ENCODE results near the gene TBC1D22A. TPM values are rescaled to one million over a fixed set of nuclear protein-coding genes. Genes with fewer than 3 reads are reported as not detected.

Gene TBC1D22A
- total RNA-seq, 1 experiment from 2014 or later = 14.3 TPM

- Histone ChIP-seq H3K4me2 (ENCODE audit: low read length) (no peak overlapping the region), H3K9me3 (ENCODE audit: low read length) (no peaks in the 10 kb centered on the region), H3K4me1 (ENCODE audit: insufficient read depth, low read length) (no peaks in the 10 kb centered on the region), H3K4me3 (ENCODE audit: low read length) (no peak overlapping the region), H2AFZ (ENCODE audit: low read length) (no peak overlapping the region), H3K9ac (ENCODE audit: low read length) (no peak overlapping the region), H3K79me2 (ENCODE audit: low read length) (no peaks in the 10 kb centered on the region), H3F3A (ENCODE audit: low read length, unreplicated experiment) (no peaks in the 10 kb centered on the region), H3K9me2 (replicated peaks; ENCODE audit: low read length) (no peaks in the 10 kb centered on the region), H4K20me1 (ENCODE audit: low read length) (no peaks in the 10 kb centered on the region), H3K27me3 (ENCODE audit: low read length) (no peaks in the 10 kb centered on the region), H3K27ac (ENCODE audit: low read length) (no peak overlapping the region), H3K36me3 (ENCODE audit: low read depth, low read length) (no peaks in the 10 kb centered on the region)
- TF ChIP-seq EZH2phosphoT487 (IDR thresholded peaks at IDR 0.05; ENCODE audit: borderline replicate concordance, low read length) = no peak
- TF ChIP-seq CTCF (conservative IDR thresholded peaks at IDR 0.05; ENCODE audit: low read depth, low read length) = no peak
- no peak for TF ChIP-seq EZH2 (IDR thresholded peaks at IDR 0.05; ENCODE audit: low read length, unreplicated experiment)
- ChIA-PET CTCF (no interaction called here), POLR2A (ENCODE audit: unreplicated experiment) (no interaction called here)
- DNase-seq (no peak), ATAC-seq (no peak)
- intact Hi-C loops (cut with micrococcal nuclease) = no loop called here
- BruUV-seq (replicated peaks) = no TSS peak
These were observed 274.6 kb downstream of the TBC1D22A start for GRCh38 chr22:47036936-47037485.

GRCh38 chr22:47038206-47038835 is 275.9 kb downstream of the TBC1D22A start:
- Histone ChIP-seq H4K20me1 (ENCODE audit: low read length) (no peaks in the 10 kb centered on the region), H3K9me2 (replicated peaks; ENCODE audit: low read length) (no peaks in the 10 kb centered on the region), H3F3A (ENCODE audit: low read length, unreplicated experiment) (no peaks in the 10 kb centered on the region), H3K79me2 (ENCODE audit: low read length) (no peaks in the 10 kb centered on the region), H3K9ac (ENCODE audit: low read length) (no peak overlapping the region), H2AFZ (ENCODE audit: low read length) (no peak overlapping the region), H3K36me3 (ENCODE audit: low read depth, low read length) (no peaks in the 10 kb centered on the region), H3K4me1 (ENCODE audit: insufficient read depth, low read length) (no peaks in the 10 kb centered on the region), H3K9me3 (ENCODE audit: low read length) (no peaks in the 10 kb centered on the region), H3K4me2 (ENCODE audit: low read length) (no peak overlapping the region), H3K27me3 (ENCODE audit: low read length) (no peaks in the 10 kb centered on the region), H3K4me3 (ENCODE audit: low read length) (no peak overlapping the region), H3K27ac (ENCODE audit: low read length) (no peak overlapping the region)
- TF ChIP-seq EZH2phosphoT487 (IDR thresholded peaks at IDR 0.05; ENCODE audit: borderline replicate concordance, low read length) = no peak
- TF ChIP-seq CTCF (conservative IDR thresholded peaks at IDR 0.05; ENCODE audit: low read depth, low read length) = no peak
- TF ChIP-seq EZH2 (IDR thresholded peaks at IDR 0.05; ENCODE audit: low read length, unreplicated experiment) = no peak
- no peak for DNase-seq
- ATAC-seq = no peak
- intact Hi-C loops (cut with micrococcal nuclease) = no loop called here
- ChIA-PET POLR2A (ENCODE audit: unreplicated experiment) (no interaction called here), CTCF (no interaction called here)
- BruUV-seq (replicated peaks) = no TSS peak

GRCh38 chr22:47039356-47039755 is 276.9 kb downstream of the TBC1D22A start:
- H3K9me3 ChIP-seq (ENCODE audit: low read length) = no peaks in the 10 kb centered on the region
- DNase-seq (no peak), ATAC-seq (no peak)
- CTCF ChIA-PET = no interaction called here
- no peaks in the 10 kb centered on the region for H3K79me2 ChIP-seq (ENCODE audit: low read length)
- H3K9me2 ChIP-seq (replicated peaks; ENCODE audit: low read length) = no peaks in the 10 kb centered on the region
- no peaks in the 10 kb centered on the region for H3F3A ChIP-seq (ENCODE audit: low read length, unreplicated experiment)
- H3K27ac ChIP-seq (ENCODE audit: low read length) = no peak overlapping the region
- no peak for TF ChIP-seq EZH2 (IDR thresholded peaks at IDR 0.05; ENCODE audit: low read length, unreplicated experiment)
- no peak for TF ChIP-seq EZH2phosphoT487 (IDR thresholded peaks at IDR 0.05; ENCODE audit: borderline replicate concordance, low read length)
- no peak for TF ChIP-seq CTCF (conservative IDR thresholded peaks at IDR 0.05; ENCODE audit: low read depth, low read length)
- BruUV-seq (replicated peaks) = no TSS peak
- POLR2A ChIA-PET (ENCODE audit: unreplicated experiment) = no interaction called here
- H3K27me3 ChIP-seq (ENCODE audit: low read length) = no peaks in the 10 kb centered on the region
- no peak overlapping the region for H3K4me2 ChIP-seq (ENCODE audit: low read length)
- no peak overlapping the region for H2AFZ ChIP-seq (ENCODE audit: low read length)
- intact Hi-C loops (cut with micrococcal nuclease) = no loop called here
- H4K20me1 ChIP-seq (ENCODE audit: low read length) = no peaks in the 10 kb centered on the region
- H3K36me3 ChIP-seq (ENCODE audit: low read depth, low read length) = no peaks in the 10 kb centered on the region
- no peak overlapping the region for H3K4me3 ChIP-seq (ENCODE audit: low read length)
- H3K9ac ChIP-seq (ENCODE audit: low read length) = no peak overlapping the region
- no peaks in the 10 kb centered on the region for H3K4me1 ChIP-seq (ENCODE audit: insufficient read depth, low read length)

All from PC-3 (cell line).